Mesenchymal stem cell (in vitro differentiated cells and primary cell): Measurements from ENCODE around the gene SH3GL3.

ENCODE experiments used
- DNase-seq: peaks from one replicate; pipeline ENCODE4 v3.0.0-alpha.2; 2013
- H2AFZ ChIP-seq: one replicate; pipeline ENCODE4 v1.6.1; 2013; ENCODE audit warnings: low read depth, mild to moderate bottlenecking, control low read depth, inconsistent platforms, low read length, moderate library complexity
- H2AK5ac ChIP-seq: 2 replicates; pipeline ENCODE4 v1.6.1; 2013; ENCODE audit warnings: low read length, moderate library complexity, mild to moderate bottlenecking, inconsistent platforms; ENCODE audit not compliant: severe bottlenecking
- H2BK120ac ChIP-seq: one replicate; pipeline ENCODE4 v1.6.1; 2013; ENCODE audit warnings: low read depth, mild to moderate bottlenecking, inconsistent platforms, low read length, moderate library complexity
- H2BK12ac ChIP-seq, 2 experiments: one replicate each; pipeline ENCODE4 v1.6.1; 2013; ENCODE audit warnings: inconsistent platforms in 2 of 2, low read length in 2 of 2, mild to moderate bottlenecking in 2 of 2, moderate library complexity in 2 of 2, control low read depth in 1 of 2
- H2BK15ac ChIP-seq: one replicate; pipeline ENCODE4 v1.6.1; 2013; ENCODE audit warnings: mild to moderate bottlenecking, low read depth, inconsistent platforms; ENCODE audit not compliant: poor library complexity, severe bottlenecking
- H2BK5ac ChIP-seq: 2 replicates; pipeline ENCODE4 v1.6.1; 2013; ENCODE audit warnings: low read depth, mild to moderate bottlenecking, low read length, control low read depth, inconsistent platforms; ENCODE audit not compliant: poor library complexity, severe bottlenecking
- H3K14ac ChIP-seq, 2 experiments: one replicate each; pipeline ENCODE4 v1.6.1; 2013; ENCODE audit warnings: inconsistent platforms in 2 of 2, low read length in 2 of 2, control low read depth in 1 of 2, mild to moderate bottlenecking in 1 of 2, moderate library complexity in 1 of 2
- H3K18ac ChIP-seq, 2 experiments: one replicate each; pipeline ENCODE4 v1.6.1; 2013; ENCODE audit warnings: inconsistent platforms in 2 of 2, low read length in 2 of 2, control low read depth in 1 of 2, low read depth in 1 of 2, mild to moderate bottlenecking in 1 of 2
- H3K23ac ChIP-seq, 2 experiments: one replicate each; pipeline ENCODE4 v1.6.1; 2013; ENCODE audit warnings: inconsistent platforms in 2 of 2, low read length in 2 of 2, mild to moderate bottlenecking in 2 of 2, moderate library complexity in 2 of 2, control low read depth in 1 of 2
- H3K27ac ChIP-seq: 2 replicates; pipeline ENCODE4 v1.5.1; 2013; ENCODE audit warnings: mild to moderate bottlenecking, moderate library complexity, low read length, control low read depth, inconsistent platforms; ENCODE audit not compliant: poor library complexity, severe bottlenecking
- H3K27me3 ChIP-seq, 2 experiments: 2 replicates each; pipeline versions ENCODE4 v1.6.1 to v1.7.0; 2013; ENCODE audit warnings: low read length in 2 of 2, mild to moderate bottlenecking in 2 of 2, moderate library complexity in 2 of 2, control low read depth in 1 of 2, inconsistent platforms in 1 of 2; ENCODE audit not compliant: control insufficient read depth in 1 of 2, insufficient read depth in 1 of 2
- H3K36me3 ChIP-seq, 2 experiments: 2 replicates each; pipeline versions ENCODE4 v1.6.1 to v1.7.0; 2013; ENCODE audit warnings: low read length in 2 of 2, control low read depth in 1 of 2, inconsistent platforms in 1 of 2, low read depth in 1 of 2, mild to moderate bottlenecking in 1 of 2; ENCODE audit not compliant: insufficient read depth in 2 of 2, control insufficient read depth in 1 of 2
- H3K4ac ChIP-seq, 2 experiments: one replicate each; pipeline ENCODE4 v1.6.1; 2013; ENCODE audit warnings: inconsistent platforms in 2 of 2, low read length in 2 of 2, mild to moderate bottlenecking in 2 of 2, moderate library complexity in 2 of 2, control low read depth in 1 of 2, low read depth in 1 of 2
- H3K4me1 ChIP-seq: 2 replicates; pipeline ENCODE4 v1.6.1; 2013; ENCODE audit warnings: low read depth, low read length, control low read depth; ENCODE audit not compliant: control insufficient read depth, insufficient read depth
- H3K4me2 ChIP-seq: 2 replicates; pipeline ENCODE4 v1.6.1; 2013; ENCODE audit warnings: low read length, mild to moderate bottlenecking, inconsistent platforms; ENCODE audit not compliant: poor library complexity, severe bottlenecking
- H3K4me3 ChIP-seq, 2 experiments: 2 replicates each; pipeline versions ENCODE4 v1.5.1 to v1.7.0; 2013; ENCODE audit warnings: low read length in 2 of 2, mild to moderate bottlenecking in 2 of 2, control low read depth in 1 of 2, low read depth in 1 of 2; ENCODE audit not compliant: insufficient read depth in 1 of 2
- H3K79me1 ChIP-seq: replicated peaks from 2 replicates; pipeline ENCODE4 v1.6.1; 2013; ENCODE audit warnings: mild to moderate bottlenecking, control low read depth, low read length, inconsistent platforms; ENCODE audit not compliant: poor library complexity, severe bottlenecking
- H3K9ac ChIP-seq: 2 replicates; pipeline ENCODE4 v1.7.0; 2013; ENCODE audit warnings: mild to moderate bottlenecking, low read length, moderate library complexity
- H3K9me3 ChIP-seq: 2 replicates; pipeline ENCODE4 v1.7.0; 2013; ENCODE audit warnings: mild to moderate bottlenecking, low read length; ENCODE audit not compliant: control insufficient read depth
- H4K8ac ChIP-seq: one replicate; pipeline ENCODE4 v1.6.1; 2013; ENCODE audit warnings: inconsistent platforms, mild to moderate bottlenecking, low read length, moderate library complexity
- H4K91ac ChIP-seq: one replicate; pipeline ENCODE4 v1.6.1; 2013; ENCODE audit warnings: mild to moderate bottlenecking, low read length, inconsistent platforms
- WGBS: methylation state at CpG from one replicate; pipeline ENCODE4 v1.1.7; 2013; ENCODE audit warnings: mixed read lengths; 5-methylcytosine and 5-hydroxymethylcytosine counted together

SH3GL3 gene

DNA sequence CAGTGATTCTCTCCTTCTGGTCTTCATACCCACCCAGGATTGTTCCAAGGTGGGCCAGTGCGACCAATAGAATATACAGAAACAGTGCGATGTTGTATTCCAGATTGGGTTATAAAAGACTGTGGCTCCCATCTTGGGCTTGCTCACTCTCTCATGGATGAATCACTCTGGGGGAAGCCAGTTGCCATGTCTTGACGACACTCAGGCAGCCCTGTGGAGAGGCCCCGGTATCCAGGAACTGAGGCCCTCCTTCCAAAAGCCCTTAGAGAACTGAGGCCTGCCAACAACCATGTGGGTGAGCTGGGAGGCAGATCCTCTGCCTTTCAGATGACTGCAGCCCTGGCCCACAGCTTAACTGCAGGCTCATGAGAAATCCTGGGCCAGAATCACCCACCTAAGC, 57.2 kb downstream of the SH3GL3 start:
- no peak overlapping the region for H4K91ac ChIP-seq
- no peak overlapping the region for H3K4me3 ChIP-seq
- no peak overlapping the region for H2AK5ac ChIP-seq
- no peak overlapping the region for H3K27ac ChIP-seq
- no peak overlapping the region for H3K4ac ChIP-seq
- no peak overlapping the region for H3K9ac ChIP-seq
- no peak overlapping the region for H2AFZ ChIP-seq
- WGBS: 76% methylated on average over 4 of the region's 4 CpGs
- no peak overlapping the region for H2BK120ac ChIP-seq
- H2BK15ac ChIP-seq: no peak overlapping the region
- no peak overlapping the region for H2BK12ac ChIP-seq
- no peaks in the 10 kb centered on the region for H3K4me1 ChIP-seq
- H3K27me3 ChIP-seq: no peaks in the 10 kb centered on the region
- no peaks in the 10 kb centered on the region for H3K9me3 ChIP-seq
- no peak overlapping the region for H2BK5ac ChIP-seq
- DNase-seq: no peak
- no peak overlapping the region for H3K14ac ChIP-seq
- no peak overlapping the region for H3K18ac ChIP-seq
- H3K36me3 ChIP-seq: no peaks in the 10 kb centered on the region
- H3K23ac ChIP-seq: no peak overlapping the region
- no peak overlapping the region for H4K8ac ChIP-seq
- no peak overlapping the region for H3K4me2 ChIP-seq
- H3K79me1 ChIP-seq: no peaks in the 10 kb centered on the region

DNA sequence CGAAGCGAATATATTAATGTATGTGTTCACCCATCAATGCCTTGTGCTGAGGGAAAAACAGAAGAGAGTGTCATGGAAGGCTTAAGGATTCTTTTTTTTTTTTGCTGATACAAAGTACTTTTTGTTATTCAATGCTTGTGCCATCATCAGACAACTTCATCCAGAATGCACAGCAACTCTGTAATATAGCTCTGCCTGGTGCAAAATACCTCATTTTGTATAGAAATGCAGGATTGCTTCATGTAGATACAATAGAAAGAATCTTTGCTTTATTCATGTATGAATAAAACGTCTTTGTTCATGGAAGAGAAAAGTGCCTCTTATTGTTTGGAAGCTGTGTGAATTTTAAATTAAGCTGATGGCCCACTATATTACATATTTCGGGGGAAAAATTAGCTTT, 62.9 kb downstream of the SH3GL3 start:
- Histone ChIP-seq H3K23ac (no peak overlapping the region), H3K18ac (no peak overlapping the region), H3K9ac (no peak overlapping the region), H3K4ac (no peak overlapping the region), H3K4me2 (no peak overlapping the region), H2AK5ac (no peak overlapping the region), H3K14ac (no peak overlapping the region), H4K91ac (no peak overlapping the region), H2BK120ac (no peak overlapping the region), H2BK5ac (no peak overlapping the region), H3K4me3 (no peak overlapping the region), H3K36me3 (no peaks in the 10 kb centered on the region), H3K27ac (no peak overlapping the region), H3K79me1 (no peaks in the 10 kb centered on the region), H3K9me3 (no peaks in the 10 kb centered on the region), H4K8ac (no peak overlapping the region), H2BK15ac (no peak overlapping the region), H2AFZ (no peak overlapping the region), H3K27me3 (peaks cover 0 to 7% of the 10 kb centered on the region in 2 experiments), H3K4me1 (peaks cover 4% of the 10 kb centered on the region), H2BK12ac (no peak overlapping the region)
- DNase-seq: no peak
- WGBS: 93% methylated on average over 4 of the region's 4 CpGs

DNA sequence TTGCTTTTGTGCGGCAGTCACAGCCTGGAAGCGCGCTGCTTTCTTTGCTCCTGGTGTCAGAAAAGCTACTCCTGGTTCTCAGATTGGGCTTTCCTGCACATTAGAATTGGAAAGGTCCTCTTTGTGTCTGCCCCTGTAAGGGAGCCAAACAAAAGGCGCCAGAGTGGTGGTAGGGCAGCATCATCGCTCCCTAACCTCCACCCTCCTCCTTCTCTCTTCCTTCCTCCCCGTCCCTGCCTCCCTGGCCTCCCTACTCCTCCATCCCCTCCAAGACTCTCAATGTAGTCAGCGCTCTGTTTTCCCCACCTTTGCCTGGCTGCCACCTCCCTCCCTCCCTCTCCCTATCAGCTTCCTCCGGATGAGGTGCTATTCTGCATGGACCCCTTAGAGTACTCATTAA, 65.3 kb downstream of the SH3GL3 start:
- no peak overlapping the region for H3K27ac ChIP-seq
- H3K9ac ChIP-seq: no peak overlapping the region
- H3K4me2 ChIP-seq: no peak overlapping the region
- no peak overlapping the region for H2BK5ac ChIP-seq
- H3K4me1 ChIP-seq: peaks cover 4% of the 10 kb centered on the region
- peaks cover 0 to 7% of the 10 kb centered on the region in 2 experiments for H3K27me3 ChIP-seq
- no peaks in the 10 kb centered on the region for H3K9me3 ChIP-seq
- no peak overlapping the region for H2AK5ac ChIP-seq
- 53% methylated on average over 8 of the region's 8 CpGs for WGBS
- H3K4me3 ChIP-seq: no peak overlapping the region
- H4K8ac ChIP-seq: no peak overlapping the region
- H2BK120ac ChIP-seq: no peak overlapping the region
- H3K4ac ChIP-seq: no peak overlapping the region
- no peak for DNase-seq
- H2BK15ac ChIP-seq: no peak overlapping the region
- no peak overlapping the region for H3K23ac ChIP-seq
- H2BK12ac ChIP-seq: no peak overlapping the region
- H3K18ac ChIP-seq: no peak overlapping the region
- H3K36me3 ChIP-seq: no peaks in the 10 kb centered on the region
- H3K79me1 ChIP-seq: no peaks in the 10 kb centered on the region
- H3K14ac ChIP-seq: peak overlapping the region in 1 of 2 experiments; percentile 36
- H2AFZ ChIP-seq: no peak overlapping the region
- H4K91ac ChIP-seq: no peak overlapping the region

DNA sequence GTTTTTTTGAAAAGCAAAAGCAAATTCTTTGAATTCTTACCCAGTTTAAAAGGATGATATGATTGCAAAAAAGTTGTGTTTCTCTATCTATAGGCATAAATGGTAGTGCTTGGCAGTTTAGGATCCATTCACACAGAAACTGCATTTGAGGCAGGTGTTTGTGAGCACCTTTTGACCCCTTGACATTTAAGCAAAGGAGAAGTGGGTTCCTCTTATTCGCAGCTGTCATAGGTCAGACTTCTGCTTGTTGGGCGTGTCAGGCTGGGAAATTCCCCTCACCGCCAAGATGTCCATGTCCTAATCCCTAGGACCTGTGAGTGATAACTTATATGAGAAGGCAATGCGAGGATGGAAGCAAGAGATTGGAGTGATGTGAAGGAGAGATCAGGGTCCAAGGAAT, 67.4 kb downstream of the SH3GL3 start:
- H3K27ac ChIP-seq: no peak overlapping the region
- H4K8ac ChIP-seq: no peak overlapping the region
- no peak overlapping the region for H2BK15ac ChIP-seq
- no peak overlapping the region for H4K91ac ChIP-seq
- peaks cover 0 to 7% of the 10 kb centered on the region in 2 experiments for H3K27me3 ChIP-seq
- H3K4ac ChIP-seq: no peak overlapping the region
- no peak overlapping the region for H3K14ac ChIP-seq
- H2BK120ac ChIP-seq: no peak overlapping the region
- no peak overlapping the region for H3K23ac ChIP-seq
- no peaks in the 10 kb centered on the region for H3K36me3 ChIP-seq
- H3K4me2 ChIP-seq: no peak overlapping the region
- no peak overlapping the region for H2AFZ ChIP-seq
- no peak overlapping the region for H2BK5ac ChIP-seq
- H3K79me1 ChIP-seq: no peaks in the 10 kb centered on the region
- no peak overlapping the region for H3K18ac ChIP-seq
- 94% methylated on average over 3 of the region's 4 CpGs for WGBS
- no peak overlapping the region for H2AK5ac ChIP-seq
- no peak overlapping the region for H3K4me3 ChIP-seq
- H3K9ac ChIP-seq: no peak overlapping the region
- DNase-seq: no peak
- H3K4me1 ChIP-seq: peaks cover 4% of the 10 kb centered on the region
- H3K9me3 ChIP-seq: no peaks in the 10 kb centered on the region
- no peak overlapping the region for H2BK12ac ChIP-seq
